Kidney (tissue), 14 donors: ENCODE data around the gene GATA2. TPM values are rescaled to one million over a fixed set of nuclear protein-coding genes. Genes with fewer than 3 reads are reported as not detected.

ENCODE experiments used
- DNase-seq, 5 donors: peaks; one replicate each; pipeline ENCODE4 v3.0.0-alpha.2; 2013 to 2020
- FAIRE-seq: peaks from 2 replicates; lab custom pipeline; 2012; peaks lifted over from hg19 to GRCh38; lab: Jason Lieb, UNC
- H3K27ac ChIP-seq, 2 donors: one replicate each; pipeline ENCODE4 v1.7.0; 2013; ENCODE audit warnings: low read depth in 2 of 2, low read length in 2 of 2, inconsistent platforms in 1 of 2
- H3K27me3 ChIP-seq: one replicate; pipeline ENCODE4 v1.7.1; 2013; ENCODE audit warnings: low read length, inconsistent platforms; ENCODE audit not compliant: control insufficient read depth, insufficient read depth
- H3K36me3 ChIP-seq, 3 donors: one replicate each; pipeline versions ENCODE4 v1.7.0 to v1.7.1; 2013; ENCODE audit warnings: low read length in 3 of 3, control low read depth in 1 of 3, inconsistent platforms in 1 of 3; ENCODE audit not compliant: insufficient read depth in 3 of 3, control insufficient read depth in 2 of 3
- H3K4me1 ChIP-seq, 3 donors: one replicate each; pipeline versions ENCODE4 v1.7.0 to v1.7.1; 2013; ENCODE audit warnings: low read length in 3 of 3, inconsistent platforms in 1 of 3, low read depth in 1 of 3; ENCODE audit not compliant: control insufficient read depth in 2 of 3, insufficient read depth in 2 of 3
- H3K4me3 ChIP-seq, 3 donors: one replicate each; pipeline versions ENCODE4 v1.7.0 to v1.8.1; 2013; ENCODE audit warnings: low read length in 3 of 3, control low read depth in 1 of 3, inconsistent platforms in 1 of 3
- H3K9ac ChIP-seq, 3 donors: one replicate each; pipeline versions ENCODE4 v1.7.0 to v1.7.1; 2013; ENCODE audit warnings: low read length in 3 of 3, control low read depth in 1 of 3, inconsistent platforms in 1 of 3
- H3K9me3 ChIP-seq, 3 donors: one replicate each; pipeline versions ENCODE4 v1.7.0 to v1.7.1; 2013; ENCODE audit warnings: low read length in 3 of 3, control low read depth in 1 of 3, inconsistent platforms in 1 of 3; ENCODE audit not compliant: control insufficient read depth in 2 of 3, insufficient read depth in 1 of 3
- CTCF ChIP-seq: IDR thresholded peaks from 3 replicates; pipeline ENCODE4 v1.5.1; 2012; ENCODE audit warnings: mild to moderate bottlenecking, moderate library complexity, borderline replicate concordance; ENCODE audit not compliant: insufficient read depth; ENCODE audit errors: extremely low read depth
- intact Hi-C: fragments of 100-400 bp; cut with DNase I; formaldehyde crosslinking; loops from one replicate; pipeline ENCODE4 v1.11.1; 2022
- polyA plus RNA-seq: library from polyadenylated mRNA; stranded (reverse); fragments of 350-450 nt; fragmentation: Illumina TruSeq; extraction: RNeasy Lipid Tissue Mini Kit (QIAGEN cat#74804); gene quantifications from one replicate; pipeline ENCODE4 v1.2.3, GENCODE V29; 2014; ENCODE audit warnings: low read depth, low replicate concordance; ENCODE audit not compliant: insufficient read depth
- total RNA-seq: library from RNA; stranded (reverse); fragmentation: NEBNext Ultra II Directional; extraction: Animal tissue kit (Norgen Biotek cat#: 25700); gene quantifications from one replicate; pipeline ENCODE4 v1.2.1, GENCODE V29; 2021
- donor health status: control.
- donor health status: control.
- donor health status: control.
- donor health status: control.
- donor health status: control.
- donor health status: DM: yes; HTN: yes; CAD: no.
- donor health status: Normal renal cell carcinoma (clear cell type).

Gene GATA2
- total and polyA plus RNA-seq, 2 donors from 2014 or later, result 22.9 to 31.4 TPM

GRCh38 chr3:128482175-128482574 is 10.8 kb downstream of the GATA2 start:
- no peak overlapping the region for H3K9ac ChIP-seq
- FAIRE-seq (no peak), DNase-seq (peak in 1 of 5 donors; percentile 47)
- H3K4me3 ChIP-seq, result no peak overlapping the region
- peaks cover 27% of the 10 kb centered on the region for H3K27me3 ChIP-seq
- intact Hi-C loops, result no loop called here
- peak overlapping the region in 1 of 2 donors; percentile 57 for H3K27ac ChIP-seq
- peaks cover 0 to 3% (median 0%) of the 10 kb centered on the region in 3 donors for H3K36me3 ChIP-seq
- TF ChIP-seq CTCF, result no peak
- no peaks in the 10 kb centered on the region for H3K9me3 ChIP-seq
- H3K4me1 ChIP-seq, result peaks cover 0 to 8% (median 4%) of the 10 kb centered on the region in 3 donors

GRCh38 chr3:128481438-128481942 is 11.5 kb downstream of the GATA2 start:
- TF ChIP-seq CTCF, result no peak
- Histone ChIP-seq H3K36me3 (peaks cover 0 to 3% (median 0%) of the 10 kb centered on the region in 3 donors), H3K9ac (no peak overlapping the region), H3K27me3 (peaks cover 27% of the 10 kb centered on the region), H3K4me1 (peaks cover 0 to 6% (median 4%) of the 10 kb centered on the region in 3 donors), H3K27ac (peak overlapping the region; percentile 21 to 43), H3K4me3 (no peak overlapping the region), H3K9me3 (no peaks in the 10 kb centered on the region)
- intact Hi-C loops, result no loop called here
- FAIRE-seq, result no peak
- DNase-seq, result peak in 1 of 5 donors; percentile 88

GRCh38 chr3:128480717-128481437 is 12.1 kb downstream of the GATA2 start:
- Histone ChIP-seq H3K27ac (peak overlapping the region; percentile 21 to 51), H3K27me3 (peaks cover 27% of the 10 kb centered on the region), H3K4me1 (peaks cover 0 to 4% (median 2%) of the 10 kb centered on the region in 3 donors), H3K9me3 (no peaks in the 10 kb centered on the region), H3K4me3 (no peak overlapping the region), H3K9ac (no peak overlapping the region), H3K36me3 (peaks cover 0 to 3% (median 0%) of the 10 kb centered on the region in 3 donors)
- DNase-seq (peak in 1 of 5 donors; percentile 76), FAIRE-seq (no peak)
- TF ChIP-seq CTCF, result no peak
- intact Hi-C loops, result no loop called here
